T-helper 17 cell (primary cell): ENCODE results near the gene MMP23B. TPM values are rescaled to one million over a fixed set of nuclear protein-coding genes. Genes with fewer than 3 reads are reported as not detected.
"Not testable (repeated sequence)": the region's sequence is repeated elsewhere in the genome, so short reads cannot be mapped to it uniquely, and the experiment has no call there.

ENCODE experiments used
- ATAC-seq: fragments of 150-1000 bp; cut with Tn5 transposase; 2 replicates; pipeline ENCODE4 v1.10.0; 2021; ENCODE audit warnings: mild to moderate bottlenecking, moderate library complexity
- DNase-seq, 3 donors: peaks; one replicate each; pipeline versions ENCODE4 v3.0.0 to v3.0.0-alpha.2; 2020 to 2021
- H3K9me3 ChIP-seq: one replicate; pipeline ENCODE4 v1.7.0; 2013; ENCODE audit warnings: low read length, mild to moderate bottlenecking; ENCODE audit not compliant: control insufficient read depth, poor library complexity, severe bottlenecking
- H3K27ac Mint-ChIP-seq: one replicate; pipeline ENCODE4 v1.8.0; 2022; ENCODE audit warnings: mild to moderate bottlenecking, moderate library complexity, mixed read lengths
- H3K27me3 Mint-ChIP-seq: one replicate; pipeline ENCODE4 v1.8.0; 2022; ENCODE audit warnings: mixed read lengths
- H3K36me3 Mint-ChIP-seq: one replicate; pipeline ENCODE4 v1.8.0; 2022; ENCODE audit warnings: low read depth, mixed read lengths
- H3K4me1 Mint-ChIP-seq: one replicate; pipeline ENCODE4 v1.8.0; 2022; ENCODE audit warnings: mild to moderate bottlenecking, mixed read lengths
- H3K4me3 Mint-ChIP-seq: one replicate; pipeline ENCODE4 v1.8.0; 2022; ENCODE audit warnings: mild to moderate bottlenecking, moderate library complexity, mixed read lengths
- total RNA-seq, 4 donors: library from RNA in 2 of 4; stranded (reverse) in 2 of 4; gene quantifications; one replicate each; pipeline ENCODE4 v1.2.3 and lab custom pipeline; 2022 to 2026

MMP23B gene
- total RNA-seq, 2 donors from 2014 or later: 3.9 to 4.2 TPM

- H3K9me3 ChIP-seq: no peaks in the 10 kb centered on the region
- Mint-ChIP-seq H3K36me3 (no peaks in the 10 kb centered on the region), H3K4me3 (no peak overlapping the region), H3K4me1 (peaks cover 6% of the 10 kb centered on the region), H3K27me3 (no peaks in the 10 kb centered on the region), H3K27ac (no peak overlapping the region)
- ATAC-seq (no peak), DNase-seq (no peak)
Observed at GRCh38 chr1:1666526-1666925, 34.6 kb downstream of the MMP23B start.

GRCh38 chr1:1669468-1670440 lies 37.8 kb downstream of the MMP23B start:
- Mint-ChIP-seq H3K27ac (no peak overlapping the region), H3K4me1 (peaks cover 2% of the 10 kb centered on the region), H3K4me3 (no peak overlapping the region), H3K36me3 (no peaks in the 10 kb centered on the region), H3K27me3 (no peaks in the 10 kb centered on the region)
- DNase-seq (no peak), ATAC-seq (no peak)
- H3K9me3 ChIP-seq: no peaks in the 10 kb centered on the region

DNA sequence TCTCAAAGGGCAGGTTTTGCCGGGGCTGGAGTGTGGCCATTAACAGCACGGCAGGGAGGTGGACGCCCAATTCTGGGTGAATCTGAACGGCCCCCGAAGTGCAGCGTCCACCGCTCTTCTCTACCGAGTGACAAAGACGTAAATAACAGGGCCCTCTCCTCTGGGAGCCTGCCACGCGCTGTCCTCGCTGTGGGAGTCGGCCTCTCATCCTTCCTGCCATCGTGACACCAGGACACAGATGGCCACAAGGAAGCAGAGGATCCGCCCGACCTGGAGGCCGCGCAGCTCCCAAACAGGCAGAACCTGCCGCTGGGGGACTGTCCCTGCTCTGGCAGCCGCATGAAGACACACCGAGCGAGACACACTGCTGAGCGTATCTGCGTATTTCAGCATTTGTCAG lies 38.9 kb downstream of the MMP23B start:
- Mint-ChIP-seq H3K4me1 (peaks cover 2% of the 10 kb centered on the region), H3K27ac (no peak overlapping the region), H3K4me3 (no peak overlapping the region), H3K36me3 (no peaks in the 10 kb centered on the region), H3K27me3 (no peaks in the 10 kb centered on the region)
- DNase-seq: no peak
- ATAC-seq: no peak
- no peaks in the 10 kb centered on the region for H3K9me3 ChIP-seq

- Mint-ChIP-seq H3K4me1 (peaks cover 2% of the 10 kb centered on the region), H3K36me3 (no peaks in the 10 kb centered on the region), H3K27me3 (no peaks in the 10 kb centered on the region), H3K4me3 (no peak overlapping the region), H3K27ac (no peak overlapping the region)
- no peaks in the 10 kb centered on the region for H3K9me3 ChIP-seq
- no peak for DNase-seq
- ATAC-seq: no peak
Observed at GRCh38 chr1:1671365-1672119, 39.6 kb downstream of the MMP23B start.

GRCh38 chr1:1672181-1672965 lies 40.4 kb downstream of the MMP23B start:
- H3K9me3 ChIP-seq: no peaks in the 10 kb centered on the region
- Mint-ChIP-seq H3K27ac (peak overlapping the region; percentile 41), H3K36me3 (no peaks in the 10 kb centered on the region), H3K27me3 (no peaks in the 10 kb centered on the region), H3K4me3 (no peak overlapping the region), H3K4me1 (peaks cover 2% of the 10 kb centered on the region)
- DNase-seq (no peak), ATAC-seq (no peak)

- DNase-seq, H3K36me3 Mint-ChIP-seq, H3K4me3 Mint-ChIP-seq, H3K9me3 ChIP-seq, H3K27me3 Mint-ChIP-seq, H3K27ac Mint-ChIP-seq, ATAC-seq: not testable (repeated sequence)
- H3K4me1 Mint-ChIP-seq: peaks cover 19% of the 10 kb centered on the region
Observed at GRCh38 chr1:1674806-1675205, 42.8 kb downstream of the MMP23B start.

GRCh38 chr1:1675218-1675617 lies 43.2 kb downstream of the MMP23B start:
- not testable (repeated sequence) for H3K36me3 Mint-ChIP-seq, ATAC-seq, H3K27me3 Mint-ChIP-seq, H3K27ac Mint-ChIP-seq, DNase-seq, H3K4me3 Mint-ChIP-seq, H3K9me3 ChIP-seq
- peaks cover 16% of the 10 kb centered on the region for H3K4me1 Mint-ChIP-seq

DNA sequence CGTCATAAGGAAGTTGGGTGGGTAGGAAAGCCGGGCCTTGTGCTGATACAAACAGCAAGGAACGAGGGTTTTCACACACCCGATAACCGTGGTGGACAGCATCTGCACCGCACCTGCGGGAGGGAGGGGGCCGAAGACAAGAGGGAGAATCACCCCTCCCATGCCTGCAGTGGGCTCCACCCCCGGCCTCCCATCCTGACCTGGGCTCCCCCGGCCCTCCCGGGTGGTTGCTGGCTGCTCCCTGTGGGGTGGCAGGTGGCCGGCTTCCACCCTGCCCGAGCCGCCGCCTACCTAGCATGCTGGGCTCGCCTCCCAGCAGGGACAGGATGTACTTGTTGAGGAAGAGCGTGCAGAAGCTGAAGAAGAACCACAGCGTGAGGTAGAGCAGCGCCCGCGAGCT lies 44.1 kb downstream of the MMP23B start:
- H3K9me3 ChIP-seq, H3K27ac Mint-ChIP-seq, H3K36me3 Mint-ChIP-seq, H3K27me3 Mint-ChIP-seq, ATAC-seq, DNase-seq, H3K4me3 Mint-ChIP-seq: not testable (repeated sequence)
- peaks cover 18% of the 10 kb centered on the region for H3K4me1 Mint-ChIP-seq

DNA sequence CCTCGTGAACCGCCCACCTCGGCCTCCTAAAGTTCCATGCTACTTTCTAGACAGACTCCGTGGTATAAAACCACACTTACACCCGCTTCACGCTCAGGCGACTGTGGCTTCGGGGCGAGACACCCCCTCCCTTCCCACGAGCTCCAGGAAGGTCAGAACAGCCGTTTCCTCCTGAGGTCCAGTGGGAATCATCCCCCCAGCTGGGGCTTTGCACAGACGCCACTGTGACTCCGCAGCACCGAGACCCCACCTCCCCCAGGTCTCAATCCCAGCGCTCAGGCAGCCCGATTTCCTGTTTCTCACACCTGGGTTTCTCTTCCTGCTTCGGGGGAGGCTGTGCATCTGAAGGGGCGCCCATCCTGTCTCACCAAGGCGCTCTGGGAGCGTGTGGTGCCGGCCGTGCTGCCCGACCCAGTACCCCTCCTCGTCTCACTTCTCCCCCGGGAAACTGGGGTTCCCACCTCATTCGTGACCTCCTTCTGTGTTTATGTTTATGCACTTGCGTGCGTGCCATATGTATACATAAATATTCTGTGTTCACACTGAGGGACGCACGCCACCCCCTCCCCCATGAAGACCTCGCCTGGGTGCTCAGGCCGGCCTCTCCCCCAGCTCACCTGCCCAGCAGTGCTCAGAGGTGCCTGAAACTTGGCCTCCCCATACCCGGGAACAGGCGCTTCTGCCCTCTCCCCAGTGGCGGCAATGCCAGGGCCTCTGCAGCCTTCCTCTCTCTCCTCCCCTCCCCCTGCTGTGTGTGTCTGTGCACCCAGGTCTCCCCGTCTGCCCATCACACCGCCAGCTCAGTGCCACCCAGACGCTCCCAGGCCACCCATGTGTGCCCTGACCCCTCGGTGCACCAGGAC lies 46.0 kb downstream of the MMP23B start:
- DNase-seq (peak in 1 of 3 donors; percentile 23), ATAC-seq (peak; percentile 79)
- peak overlapping the region; percentile 99 for H3K27ac Mint-ChIP-seq
- H3K4me3 Mint-ChIP-seq: peak overlapping the region; percentile 97
- no peaks in the 10 kb centered on the region for H3K36me3 Mint-ChIP-seq
- no peaks in the 10 kb centered on the region for H3K9me3 ChIP-seq
- H3K4me1 Mint-ChIP-seq: peaks cover 21% of the 10 kb centered on the region
- H3K27me3 Mint-ChIP-seq: no peaks in the 10 kb centered on the region

- DNase-seq: no peak
- peak overlapping the region; percentile 99 for H3K27ac Mint-ChIP-seq
- peak overlapping the region; percentile 97 for H3K4me3 Mint-ChIP-seq
- ATAC-seq: peak; percentile 34
- no peaks in the 10 kb centered on the region for H3K36me3 Mint-ChIP-seq
- H3K4me1 Mint-ChIP-seq: peaks cover 25% of the 10 kb centered on the region
- no peaks in the 10 kb centered on the region for H3K9me3 ChIP-seq
- H3K27me3 Mint-ChIP-seq: no peaks in the 10 kb centered on the region
Observed at GRCh38 chr1:1678581-1679380, 46.8 kb downstream of the MMP23B start.

DNA sequence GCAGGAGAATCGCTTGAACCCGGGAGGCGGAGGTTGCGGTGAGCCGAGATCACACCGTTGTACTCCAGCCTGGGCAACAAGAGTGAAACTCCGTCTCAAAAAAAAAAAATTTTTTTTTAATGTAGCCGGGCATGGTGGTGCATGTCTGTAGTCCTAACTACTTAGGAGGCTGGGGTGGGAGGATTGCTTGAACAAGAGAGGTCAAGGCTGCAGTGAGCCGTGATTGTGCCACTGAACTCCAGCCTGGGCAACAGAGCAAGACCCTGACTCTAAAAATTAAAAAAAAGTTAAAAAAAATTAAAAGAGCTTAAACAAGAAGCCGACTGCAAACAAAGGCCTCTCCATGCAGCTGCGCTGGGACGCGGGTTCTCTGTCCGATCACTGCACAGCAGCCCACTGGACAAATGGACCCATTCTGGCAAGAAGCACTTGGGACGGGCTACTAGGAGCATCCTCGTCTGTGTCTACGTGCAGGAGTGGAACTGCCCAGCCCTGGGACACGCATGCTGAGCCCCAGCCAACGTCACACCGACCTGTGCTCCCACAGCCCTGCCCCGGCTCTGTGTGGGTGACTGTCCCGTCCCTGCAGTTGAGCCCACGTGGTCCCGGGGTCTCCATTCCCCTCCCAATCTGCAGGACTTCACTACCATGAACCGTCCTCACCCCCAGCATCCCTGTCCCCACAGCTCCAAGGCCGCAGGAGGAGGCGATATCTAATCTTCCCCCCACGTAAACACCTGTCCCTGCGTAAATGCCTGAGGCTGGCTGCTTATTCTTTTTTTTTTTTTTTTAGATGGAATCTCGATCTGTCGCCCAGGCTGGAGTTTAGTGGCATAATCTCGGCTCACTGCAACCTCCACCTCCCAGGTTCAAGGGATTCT lies 48.3 kb downstream of the MMP23B start:
- Mint-ChIP-seq H3K4me1 (peaks cover 25% of the 10 kb centered on the region), H3K27me3 (no peaks in the 10 kb centered on the region), H3K27ac (peak overlapping the region; percentile 72), H3K4me3 (no peak overlapping the region), H3K36me3 (no peaks in the 10 kb centered on the region)
- ATAC-seq: no peak
- no peak for DNase-seq
- H3K9me3 ChIP-seq: no peaks in the 10 kb centered on the region
